ENCODE data around the gene PRR19.

- no peak for TF ChIP-seq CTCF (IDR thresholded peaks at IDR 0.05; ENCODE audit: insufficient read depth, low read length, poor library complexity, severe bottlenecking)
- no peak for TF ChIP-seq EZH2phosphoT487 (conservative IDR thresholded peaks at IDR 0.05; ENCODE audit: low read length)
These were observed 8.4 kb upstream of the PRR19 start for GRCh38 chr19:42293540-42293939.

Data from SU-DHL-6 (cell line).